Tibial nerve (tissue), 4 donors: ENCODE data around the gene CTSF. TPM values are rescaled to one million over a fixed set of nuclear protein-coding genes. Genes with fewer than 3 reads are reported as not detected.

Experiments
- DNase-seq, 2 donors: peaks; one replicate each; pipeline ENCODE4 v3.0.0-alpha.2; 2019; ENCODE audit warnings: low spot score in 2 of 2
- H3K27ac ChIP-seq, 4 donors: fragments of 200-600 bp; sonication (generic) in 3 of 4; one replicate each; pipeline ENCODE4 v1.5.1; 2017 to 2019; ENCODE audit warnings: mild to moderate bottlenecking in 1 of 4
- H3K27me3 ChIP-seq, 2 donors: fragments of 200-600 bp; sonication (generic) in 1 of 2; one replicate each; pipeline versions ENCODE4 v1.5.1 to v1.6.0; 2017 to 2019
- H3K36me3 ChIP-seq, 3 donors: fragments of 200-600 bp; sonication (generic); one replicate each; pipeline ENCODE4 v1.5.1; 2018 to 2019
- H3K4me1 ChIP-seq, 4 donors: fragments of 200-600 bp; sonication (generic) in 3 of 4; one replicate each; pipeline ENCODE4 v1.5.1; 2017 to 2019
- H3K4me3 ChIP-seq, 4 donors: fragments of 200-600 bp; sonication (generic) in 3 of 4; one replicate each; pipeline ENCODE4 v1.5.1; 2017 to 2019; ENCODE audit warnings: mild to moderate bottlenecking in 1 of 4, moderate library complexity in 1 of 4
- H3K9me3 ChIP-seq, 4 donors: fragments of 200-600 bp; sonication (generic) in 3 of 4; one replicate each; pipeline ENCODE4 v1.5.1; 2017 to 2019
- EP300 ChIP-seq, 2 donors: sonication (generic); formaldehyde crosslinking; IDR thresholded peaks; one replicate each; pipeline ENCODE4 v1.6.1; 2017; ENCODE audit warnings: antibody characterized with exemption in 2 of 2, mild to moderate bottlenecking in 1 of 2
- POLR2A ChIP-seq, 2 donors: fragments of 450-650 bp; IDR thresholded peaks; one replicate each; pipeline ENCODE4 v1.6.1; 2017; ENCODE audit warnings: antibody characterized with exemption in 2 of 2, mild to moderate bottlenecking in 2 of 2, moderate library complexity in 2 of 2
- WGBS, 2 donors: methylation state at CpG; one replicate each; pipeline ENCODE4 v1.1.5; 2018; 5-methylcytosine and 5-hydroxymethylcytosine counted together
- total RNA-seq, 4 donors: library from RNA; depleted of rRNA; stranded (reverse); fragments of >200 nt; gene quantifications; one replicate each; pipeline ENCODE4 v1.1.0, GENCODE V29; 2016
- TF ChIP-seq, protein P1 (sequence below), 5 experiments: fragments of 200-600 bp in 3 of 5; fragments of 450-650 bp in 2 of 5; sonication (generic) in 3 of 5; IDR thresholded peaks; one replicate each; pipeline ENCODE4 v1.5.1; 2016 to 2019; ENCODE audit warnings: antibody characterized with exemption in 5 of 5, mild to moderate bottlenecking in 3 of 5, moderate library complexity in 2 of 5

The CTSF gene
- total RNA-seq, 4 donors from 2014 or later = 102 to 322 (median 190) TPM

- H3K36me3 ChIP-seq = peaks cover 0 to 99% (median 0%) of the 10 kb centered on the region in 3 donors
- no peak overlapping the region for H3K27ac ChIP-seq
- WGBS, 2 donors = 88 to 93% methylated on average over 11 of the region's 11 CpGs
- no peaks in the 10 kb centered on the region for H3K9me3 ChIP-seq
- H3K4me1 ChIP-seq = no peaks in the 10 kb centered on the region
- TF ChIP-seq, protein P1, sequence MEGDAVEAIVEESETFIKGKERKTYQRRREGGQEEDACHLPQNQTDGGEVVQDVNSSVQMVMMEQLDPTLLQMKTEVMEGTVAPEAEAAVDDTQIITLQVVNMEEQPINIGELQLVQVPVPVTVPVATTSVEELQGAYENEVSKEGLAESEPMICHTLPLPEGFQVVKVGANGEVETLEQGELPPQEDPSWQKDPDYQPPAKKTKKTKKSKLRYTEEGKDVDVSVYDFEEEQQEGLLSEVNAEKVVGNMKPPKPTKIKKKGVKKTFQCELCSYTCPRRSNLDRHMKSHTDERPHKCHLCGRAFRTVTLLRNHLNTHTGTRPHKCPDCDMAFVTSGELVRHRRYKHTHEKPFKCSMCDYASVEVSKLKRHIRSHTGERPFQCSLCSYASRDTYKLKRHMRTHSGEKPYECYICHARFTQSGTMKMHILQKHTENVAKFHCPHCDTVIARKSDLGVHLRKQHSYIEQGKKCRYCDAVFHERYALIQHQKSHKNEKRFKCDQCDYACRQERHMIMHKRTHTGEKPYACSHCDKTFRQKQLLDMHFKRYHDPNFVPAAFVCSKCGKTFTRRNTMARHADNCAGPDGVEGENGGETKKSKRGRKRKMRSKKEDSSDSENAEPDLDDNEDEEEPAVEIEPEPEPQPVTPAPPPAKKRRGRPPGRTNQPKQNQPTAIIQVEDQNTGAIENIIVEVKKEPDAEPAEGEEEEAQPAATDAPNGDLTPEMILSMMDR (IDR thresholded peaks at IDR 0.05) = no peak
- TF ChIP-seq EP300 (IDR thresholded peaks at IDR 0.05) (no peak), POLR2A (IDR thresholded peaks at IDR 0.05) (no peak)
- H3K27me3 ChIP-seq = no peaks in the 10 kb centered on the region
- no peak overlapping the region for H3K4me3 ChIP-seq
- DNase-seq = no peak
Measured at GRCh38 chr11:66531841-66532240, 36.6 kb downstream of the CTSF start.

DNA sequence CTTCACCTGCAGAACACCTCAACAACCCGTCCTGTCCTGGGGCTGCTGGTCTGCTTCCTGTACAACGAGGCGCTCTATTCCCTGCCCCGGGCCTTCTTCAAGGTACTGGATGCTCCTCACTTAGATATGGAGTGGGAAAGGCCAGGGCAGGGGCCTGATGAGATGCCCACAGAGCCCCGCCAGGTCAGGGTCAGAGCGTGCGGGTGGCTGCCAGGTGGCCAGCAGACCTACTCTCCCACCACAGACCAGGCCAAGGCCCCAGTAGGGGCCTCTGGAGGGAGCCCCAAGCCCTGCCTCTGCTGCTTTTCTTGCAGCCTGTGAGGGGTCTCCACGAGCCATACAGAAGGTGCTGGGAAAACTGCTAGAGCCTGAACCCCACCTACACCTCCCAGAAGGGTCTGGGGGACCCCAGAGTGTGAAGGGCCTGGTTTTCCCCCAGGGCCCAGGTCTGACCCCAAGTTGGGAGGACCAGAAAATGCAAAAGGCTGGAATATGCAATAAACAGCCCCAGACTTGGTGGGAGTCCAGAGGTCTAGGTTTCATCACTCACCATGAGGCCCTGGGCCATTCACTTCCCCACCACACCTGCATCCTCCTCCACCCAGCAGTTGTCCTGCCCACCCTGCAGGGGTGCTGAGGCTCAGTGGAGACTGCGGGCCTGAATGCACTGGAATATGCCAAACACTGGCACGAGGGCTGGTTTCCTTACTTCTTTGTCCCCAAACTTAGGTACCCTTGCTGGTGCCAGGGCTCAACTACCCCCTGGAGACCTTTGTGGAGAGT is 37.3 kb downstream of the CTSF start:
- TF ChIP-seq, protein P1 (IDR thresholded peaks at IDR 0.05) = no peak
- TF ChIP-seq POLR2A (IDR thresholded peaks at IDR 0.05) (no peak), EP300 (IDR thresholded peaks at IDR 0.05) (no peak)
- no peak for DNase-seq
- Histone ChIP-seq H3K4me1 (no peaks in the 10 kb centered on the region), H3K27me3 (no peaks in the 10 kb centered on the region), H3K9me3 (no peaks in the 10 kb centered on the region), H3K27ac (no peak overlapping the region), H3K36me3 (peaks cover 0 to 99% (median 0%) of the 10 kb centered on the region in 3 donors), H3K4me3 (no peak overlapping the region)
- 84 to 92% methylated on average over 6 to 10 of the region's 10 CpGs for WGBS, 2 donors

DNA sequence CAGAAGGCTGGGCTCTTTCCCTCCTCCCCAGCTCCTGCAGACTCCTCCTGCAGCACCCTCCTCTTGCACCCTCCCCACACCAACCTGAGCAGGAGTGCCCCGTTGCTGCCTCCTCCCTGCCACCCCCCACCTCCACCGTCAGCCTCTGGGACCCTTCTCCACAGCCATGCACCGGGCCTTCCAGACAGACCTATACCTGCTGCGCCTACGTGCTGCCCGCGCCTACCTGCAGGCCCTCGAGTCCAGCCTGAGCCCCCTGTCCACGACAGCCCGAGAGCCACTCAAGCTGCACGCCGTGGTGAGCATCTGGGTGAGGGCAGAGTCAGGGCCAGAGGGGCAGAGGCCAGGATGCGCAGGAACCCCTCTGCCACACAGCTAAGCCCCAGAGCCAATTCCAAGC is 38.8 kb downstream of the CTSF start:
- Histone ChIP-seq H3K4me1 (no peaks in the 10 kb centered on the region), H3K9me3 (no peaks in the 10 kb centered on the region), H3K4me3 (no peak overlapping the region), H3K27ac (no peak overlapping the region), H3K36me3 (peaks cover 0 to 88% (median 0%) of the 10 kb centered on the region in 3 donors), H3K27me3 (no peaks in the 10 kb centered on the region)
- TF ChIP-seq EP300 (IDR thresholded peaks at IDR 0.05) (no peak), POLR2A (IDR thresholded peaks at IDR 0.05) (no peak)
- TF ChIP-seq, protein P1 (IDR thresholded peaks at IDR 0.05) = no peak
- no peak for DNase-seq
- 81 to 87% methylated on average over 8 to 13 of the region's 13 CpGs for WGBS, 2 donors

- Histone ChIP-seq H3K27ac (no peak overlapping the region), H3K9me3 (no peaks in the 10 kb centered on the region), H3K4me3 (no peak overlapping the region), H3K27me3 (no peaks in the 10 kb centered on the region), H3K4me1 (no peaks in the 10 kb centered on the region), H3K36me3 (peaks cover 0 to 86% (median 0%) of the 10 kb centered on the region in 3 donors)
- DNase-seq = no peak
- TF ChIP-seq EP300 (IDR thresholded peaks at IDR 0.05) (no peak), POLR2A (IDR thresholded peaks at IDR 0.05) (no peak)
- TF ChIP-seq, protein P1 (IDR thresholded peaks at IDR 0.05) = no peak
- 77 to 79% methylated on average over 10 of the region's 10 CpGs for WGBS, 2 donors
Measured at GRCh38 chr11:66529069-66529468, 39.3 kb downstream of the CTSF start.

- Histone ChIP-seq H3K27me3 (no peaks in the 10 kb centered on the region), H3K9me3 (no peaks in the 10 kb centered on the region), H3K27ac (no peak overlapping the region), H3K36me3 (peaks cover 0 to 86% (median 10%) of the 10 kb centered on the region in 3 donors), H3K4me3 (no peak overlapping the region), H3K4me1 (no peaks in the 10 kb centered on the region)
- TF ChIP-seq EP300 (IDR thresholded peaks at IDR 0.05) (no peak), POLR2A (IDR thresholded peaks at IDR 0.05) (no peak)
- TF ChIP-seq, protein P1 (IDR thresholded peaks at IDR 0.05) = no peak
- WGBS, 2 donors = 86 to 92% methylated on average over 10 of the region's 10 CpGs
- no peak for DNase-seq
Measured at GRCh38 chr11:66524304-66525040, 43.9 kb downstream of the CTSF start.
